Endodermal cell (in vitro differentiated cells): ENCODE measurements around the gene AKR7A2. TPM values are rescaled to one million over a fixed set of nuclear protein-coding genes. Genes with fewer than 3 reads are reported as not detected.

Source experiments
- total RNA-seq, 2 donors: library from RNA; stranded (reverse); fragmentation: NEBNext Ultra II Directional in 1 of 2; extraction: Animal tissue kit (Norgen Biotek cat#: 25700) in 1 of 2; gene quantifications; 2 replicates in 1 of 2; 3 replicates in 1 of 2; pipeline ENCODE4 v1.2.1, GENCODE V29; 2021

Gene AKR7A2
- total RNA-seq, 2 donors from 2014 or later = 47.8 to 66.1 TPM

Other genes starting within 250 kb of the AKR7A2 start
- gene UBR4, start 101.9 kb downstream of the AKR7A2 start, total RNA-seq = 100 to 1,000 TPM; 148 to 151 TPM
- 10 to 100 TPM; 59.0 to 67.5 TPM for gene EMC1, start 60.6 kb downstream of the AKR7A2 start, total RNA-seq
- gene MRTO4, start 60.3 kb downstream of the AKR7A2 start, total RNA-seq = 10 to 100 TPM; 37.7 to 44.5 TPM
- gene AKR7A3, start 23.4 kb downstream of the AKR7A2 start, total RNA-seq = 1 to 10 TPM in 1 of 2 donors, under 1 TPM in 1; 0.92 to 2.0 TPM
- 10 to 100 TPM; 20.8 to 22.6 TPM for gene SLC66A1, start 182 bp upstream of the AKR7A2 start, total RNA-seq
- 100 to 1,000 TPM; 334 to 362 TPM for gene CAPZB, start 173.4 kb upstream of the AKR7A2 start, total RNA-seq